Gastrocnemius medialis (tissue), 4 donors: ENCODE data around the gene EDN1.

Source experiments
- CTCF ChIP-seq, 5 experiments: fragments of 450-650 bp in 3 of 5; fragments of 200-600 bp in 2 of 5; sonication (generic) in 2 of 5; IDR thresholded peaks in 4 of 5; conservative IDR thresholded peaks in 1 of 5; 1 replicate in 4 of 5; 2 replicates in 1 of 5; pipeline ENCODE4 v1.5.1; 2016 to 2019; ENCODE audit warnings: antibody characterized with exemption in 5 of 5, mild to moderate bottlenecking in 3 of 5, moderate library complexity in 3 of 5
- POLR2A ChIP-seq, 2 donors: fragments of 450-650 bp; IDR thresholded peaks; one replicate each; pipeline ENCODE4 v1.6.1; 2017; ENCODE audit warnings: antibody characterized with exemption in 2 of 2, mild to moderate bottlenecking in 2 of 2, moderate library complexity in 2 of 2

- TF ChIP-seq POLR2A (IDR thresholded peaks at IDR 0.05) (no peak), CTCF (IDR thresholded peaks at IDR 0.05 in 4 of 5, conservative IDR thresholded peaks at IDR 0.05 in 1 of 5) (no peak)
Observed at GRCh38 chr6:12276930-12277315, 13.2 kb upstream of the EDN1 start.
